Stimulated activated CD8-positive, alpha-beta memory T cell treated with anti-CD3 and anti-CD28 coated beads, Interleukin-15, amount 100 ng/mL, for 48 hours (primary cell): ENCODE measurements around the gene ARRDC4.
"Not testable (repeated sequence)": the region's sequence is repeated elsewhere in the genome, so short reads cannot be mapped to it uniquely, and the experiment has no call there.

Experiments used
- DNase-seq, 2 donors: peaks; one replicate each; pipeline ENCODE4 v3.0.0-alpha.2; 2020; ENCODE audit warnings: low read depth in 2 of 2

ARRDC4 gene

GRCh38 chr15:97966924-97967620, 6.6 kb downstream of the ARRDC4 start:
- DNase-seq, result no peak

GRCh38 chr15:97967881-97968280, 7.4 kb downstream of the ARRDC4 start:
- DNase-seq, result no peak

- no peak for DNase-seq
Observed at GRCh38 chr15:97968380-97968779, 7.9 kb downstream of the ARRDC4 start.

GRCh38 chr15:97972366-97972765, 11.9 kb downstream of the ARRDC4 start:
- DNase-seq, result no peak

GRCh38 chr15:97976129-97976528, 15.6 kb downstream of the ARRDC4 start:
- DNase-seq, result no peak

- DNase-seq, result no peak
Observed at GRCh38 chr15:97976766-97977503, 16.4 kb downstream of the ARRDC4 start.

GRCh38 chr15:97977734-97978133, 17.2 kb downstream of the ARRDC4 start:
- no peak for DNase-seq

- DNase-seq, result no peak
Observed at GRCh38 chr15:97978401-97979139, 18.1 kb downstream of the ARRDC4 start.

- no peak for DNase-seq
Observed at GRCh38 chr15:97979140-97979520, 18.6 kb downstream of the ARRDC4 start.

GRCh38 chr15:97981058-97981457, 20.6 kb downstream of the ARRDC4 start:
- no peak for DNase-seq

GRCh38 chr15:97981758-97982157, 21.3 kb downstream of the ARRDC4 start:
- DNase-seq, result no peak

- DNase-seq, result no peak
Observed at GRCh38 chr15:97984157-97984556, 23.7 kb downstream of the ARRDC4 start.

GRCh38 chr15:97985979-97986378, 25.5 kb downstream of the ARRDC4 start:
- DNase-seq, result not testable (repeated sequence)

- no peak for DNase-seq
Observed at GRCh38 chr15:97986781-97987180, 26.3 kb downstream of the ARRDC4 start.

- no peak for DNase-seq
Observed at GRCh38 chr15:97989299-97989698, 28.8 kb downstream of the ARRDC4 start.

GRCh38 chr15:97991972-97992541, 31.6 kb downstream of the ARRDC4 start:
- no peak for DNase-seq

GRCh38 chr15:97992823-97993222, 32.3 kb downstream of the ARRDC4 start:
- no peak for DNase-seq

GRCh38 chr15:97993310-97993738, 32.8 kb downstream of the ARRDC4 start:
- DNase-seq, result no peak

- no peak for DNase-seq
Observed at GRCh38 chr15:97994236-97994635, 33.7 kb downstream of the ARRDC4 start.

GRCh38 chr15:97995192-97995591, 34.7 kb downstream of the ARRDC4 start:
- DNase-seq, result no peak

GRCh38 chr15:97995881-97996603, 35.5 kb downstream of the ARRDC4 start:
- no peak for DNase-seq
